Keratinocyte (primary cell): ENCODE results near the gene IGFBP3. TPM values are rescaled to one million over a fixed set of nuclear protein-coding genes. Genes with fewer than 3 reads are reported as not detected.
A peak's percentile ranks its signal among the peaks of the same experiment; 100 is the strongest.

Experiments
- DNase-seq: peaks from one replicate; pipeline ENCODE4 v3.0.0-alpha.2; 2011; ENCODE audit warnings: low read depth, missing footprints, low spot score
- FAIRE-seq: peaks from 2 replicates; lab custom pipeline; 2011; peaks lifted over from hg19 to GRCh38; lab: Jason Lieb, UNC
- H2AFZ ChIP-seq: 2 replicates; pipeline ENCODE4 v1.6.0; 2012; ENCODE audit warnings: low read length, control low read depth, inconsistent platforms; ENCODE audit not compliant: control insufficient read depth
- H3K27ac ChIP-seq: 2 replicates; pipeline ENCODE4 v1.5.1; 2011; ENCODE audit warnings: low read length; ENCODE audit not compliant: control insufficient read depth, insufficient read depth
- H3K27me3 ChIP-seq: 3 replicates; pipeline ENCODE4 v1.6.0; 2011; ENCODE audit warnings: low read length; ENCODE audit not compliant: control insufficient read depth, insufficient read depth; ENCODE audit errors: extremely low read depth
- H3K36me3 ChIP-seq, 2 experiments: 2 replicates in 1 of 2; 3 replicates in 1 of 2; pipeline ENCODE4 v1.5.1; 2011; ENCODE audit warnings: low read length in 2 of 2, mild to moderate bottlenecking in 1 of 2; ENCODE audit not compliant: control insufficient read depth in 2 of 2, insufficient read depth in 2 of 2; ENCODE audit errors: extremely low read depth in 1 of 2
- H3K4me1 ChIP-seq: 3 replicates; pipeline ENCODE4 v1.5.1; 2011; ENCODE audit warnings: low read length; ENCODE audit not compliant: control insufficient read depth, insufficient read depth; ENCODE audit errors: extremely low read depth
- H3K4me2 ChIP-seq: 3 replicates; pipeline ENCODE4 v1.6.0; 2011; ENCODE audit warnings: low read depth, low read length; ENCODE audit not compliant: control insufficient read depth, insufficient read depth; ENCODE audit errors: extremely low read depth
- H3K4me3 ChIP-seq, 3 experiments: fragments of 200-600 bp in 1 of 3; sonication (generic) in 1 of 3; 2 replicates in 2 of 3; 3 replicates in 1 of 3; pipeline ENCODE4 v1.5.1; 2011 to 2016; ENCODE audit warnings: low read length in 3 of 3, mild to moderate bottlenecking in 3 of 3, control low read depth in 2 of 3, inconsistent platforms in 1 of 3, low read depth in 1 of 3, mixed read lengths in 1 of 3, mixed run types in 1 of 3, moderate library complexity in 1 of 3; ENCODE audit not compliant: control insufficient read depth in 2 of 3, insufficient read depth in 2 of 3; ENCODE audit errors: extremely low read depth in 1 of 3
- H3K79me2 ChIP-seq: 2 replicates; pipeline ENCODE4 v1.6.0; 2012; ENCODE audit warnings: low read length; ENCODE audit not compliant: control insufficient read depth, insufficient read depth
- H3K9ac ChIP-seq: 3 replicates; pipeline ENCODE4 v1.6.0; 2011; ENCODE audit warnings: low read length; ENCODE audit not compliant: control insufficient read depth, insufficient read depth; ENCODE audit errors: extremely low read depth
- H3K9me1 ChIP-seq: 3 replicates; pipeline ENCODE4 v1.6.0; 2011; ENCODE audit warnings: low read length; ENCODE audit not compliant: control insufficient read depth, insufficient read depth; ENCODE audit errors: extremely low read depth
- H3K9me3 ChIP-seq: 2 replicates; pipeline ENCODE4 v1.5.1; 2012; ENCODE audit warnings: low read depth, low read length; ENCODE audit not compliant: control insufficient read depth
- H4K20me1 ChIP-seq: 3 replicates; pipeline ENCODE4 v1.6.0; 2011; ENCODE audit warnings: low read length; ENCODE audit not compliant: control insufficient read depth, insufficient read depth; ENCODE audit errors: extremely low read depth
- EZH2 ChIP-seq: IDR thresholded peaks from one replicate; pipeline ENCODE4 v1.6.1; 2012; ENCODE audit warnings: inconsistent platforms, mild to moderate bottlenecking, low read length, moderate library complexity
- dilution Hi-C: fragments of 300-500 bp; cut with MboI; formaldehyde crosslinking; loops from one replicate; pipeline ENCODE4 v1.7.0; 2020; ENCODE audit warnings: low sequenced_read_pairs; ENCODE audit not compliant: extremely low pct_ligation_motif_present
- polyA plus RNA-seq, 5 experiments: library from polyadenylated mRNA; depleted of rRNA in 3 of 5; stranded (reverse) in 3 of 5; stranded (forward) in 1 of 5; unstranded in 1 of 5; fragments of >200 nt; gene quantifications; 1 replicate in 1 of 5; 2 replicates in 3 of 5; 3 replicates in 1 of 5; pipeline versions ENCODE4 v1.2.1 to v1.2.3, GENCODE V29; 2011 to 2012; ENCODE audit warnings: missing spikeins in 2 of 5, low read depth in 1 of 5, low replicate concordance in 1 of 5
- TF ChIP-seq, protein P1 (sequence below), 3 experiments: IDR thresholded peaks in 1 of 3; conservative IDR thresholded peaks in 1 of 3; optimal IDR thresholded peaks in 1 of 3; 2 replicates in 2 of 3; 3 replicates in 1 of 3; pipeline versions ENCODE3 to v1.5.1; 2011; ENCODE audit warnings: low read length in 3 of 3, mild to moderate bottlenecking in 3 of 3, moderate library complexity in 2 of 3, control low read depth in 1 of 3, inconsistent platforms in 1 of 3; ENCODE audit not compliant: insufficient read depth in 2 of 3; ENCODE audit errors: extremely low read depth in 1 of 3

The IGFBP3 gene
- polyA plus RNA-seq, 1 donor (not counting 4 experiments of a cell fraction or from before 2014, with no cell fraction given), result 14.0 TPM

GRCh38 chr7:45888185-45888992 lies 32.7 kb downstream of the IGFBP3 start, which contains the start of gene IGFBP1:
IGFBP1 (plus strand) TSS chr7:45888488; CDS start chr7:45888653, 165 bp downstream.
- peak; percentile 63 for TF ChIP-seq EZH2
- TF ChIP-seq, protein P1, sequence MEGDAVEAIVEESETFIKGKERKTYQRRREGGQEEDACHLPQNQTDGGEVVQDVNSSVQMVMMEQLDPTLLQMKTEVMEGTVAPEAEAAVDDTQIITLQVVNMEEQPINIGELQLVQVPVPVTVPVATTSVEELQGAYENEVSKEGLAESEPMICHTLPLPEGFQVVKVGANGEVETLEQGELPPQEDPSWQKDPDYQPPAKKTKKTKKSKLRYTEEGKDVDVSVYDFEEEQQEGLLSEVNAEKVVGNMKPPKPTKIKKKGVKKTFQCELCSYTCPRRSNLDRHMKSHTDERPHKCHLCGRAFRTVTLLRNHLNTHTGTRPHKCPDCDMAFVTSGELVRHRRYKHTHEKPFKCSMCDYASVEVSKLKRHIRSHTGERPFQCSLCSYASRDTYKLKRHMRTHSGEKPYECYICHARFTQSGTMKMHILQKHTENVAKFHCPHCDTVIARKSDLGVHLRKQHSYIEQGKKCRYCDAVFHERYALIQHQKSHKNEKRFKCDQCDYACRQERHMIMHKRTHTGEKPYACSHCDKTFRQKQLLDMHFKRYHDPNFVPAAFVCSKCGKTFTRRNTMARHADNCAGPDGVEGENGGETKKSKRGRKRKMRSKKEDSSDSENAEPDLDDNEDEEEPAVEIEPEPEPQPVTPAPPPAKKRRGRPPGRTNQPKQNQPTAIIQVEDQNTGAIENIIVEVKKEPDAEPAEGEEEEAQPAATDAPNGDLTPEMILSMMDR (optimal IDR thresholded peaks at IDR 0.05 in 1 of 3, IDR thresholded peaks at IDR 0.05 in 1 of 3, conservative IDR thresholded peaks at IDR 0.05 in 1 of 3; ENCODE audit: extremely low read depth in 1 of 3, insufficient read depth in 2 of 3, low read length in 3 of 3), result no peak
- H3K27me3 ChIP-seq, result peaks cover 20% of the 10 kb centered on the region

DNA sequence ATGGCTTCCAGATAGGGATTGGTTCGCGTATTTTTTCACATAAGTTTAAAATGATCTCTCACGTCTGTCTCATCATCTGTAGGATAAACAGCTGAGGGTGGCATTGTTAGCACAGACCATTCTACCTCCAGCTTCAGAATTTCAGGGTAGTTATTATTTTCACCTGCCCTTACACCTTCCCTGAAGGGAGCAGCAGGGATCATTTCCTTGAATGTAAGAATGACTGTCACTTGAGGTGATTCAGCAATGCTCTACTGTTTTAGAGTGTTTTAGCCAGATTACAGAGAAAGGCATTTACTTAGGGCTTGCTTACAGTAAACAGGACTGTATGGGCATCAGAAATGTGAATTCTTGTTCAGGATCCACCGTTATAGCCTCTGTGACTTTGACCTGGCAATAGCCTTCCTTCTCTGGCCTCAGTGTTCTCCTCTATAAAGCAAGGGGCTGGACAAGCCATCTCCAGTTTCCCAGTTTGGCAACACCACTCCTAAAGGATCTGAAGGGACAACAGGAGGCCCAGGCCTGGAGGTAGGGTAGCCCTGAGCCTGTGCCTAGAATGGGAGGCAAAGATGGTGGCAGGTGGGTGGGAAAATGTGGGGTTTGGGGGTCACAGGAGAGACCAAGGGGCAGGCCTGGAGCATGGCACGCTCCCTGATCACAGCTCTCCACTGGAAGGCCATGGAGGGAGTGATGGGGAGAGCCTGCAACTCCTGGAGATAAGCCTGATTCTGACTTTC lies 34.0 kb downstream of the IGFBP3 start:
- no peak overlapping the region for H2AFZ ChIP-seq
- H3K79me2 ChIP-seq, result no peaks in the 10 kb centered on the region
- FAIRE-seq, result no peak
- dilution Hi-C loops, result no loop called here
- H3K9ac ChIP-seq, result no peak overlapping the region
- TF ChIP-seq, protein P1 (optimal IDR thresholded peaks at IDR 0.05 in 1 of 3, IDR thresholded peaks at IDR 0.05 in 1 of 3, conservative IDR thresholded peaks at IDR 0.05 in 1 of 3; ENCODE audit: extremely low read depth in 1 of 3, insufficient read depth in 2 of 3, low read length in 3 of 3), result no peak
- no peak for TF ChIP-seq EZH2
- H3K36me3 ChIP-seq, result no peaks in the 10 kb centered on the region
- H3K9me3 ChIP-seq, result no peaks in the 10 kb centered on the region
- DNase-seq, result no peak
- no peak overlapping the region for H3K27ac ChIP-seq
- H4K20me1 ChIP-seq, result no peaks in the 10 kb centered on the region
- H3K4me1 ChIP-seq, result peaks cover 5% of the 10 kb centered on the region
- H3K4me2 ChIP-seq, result no peak overlapping the region
- H3K27me3 ChIP-seq, result peaks cover 18% of the 10 kb centered on the region
- no peaks in the 10 kb centered on the region for H3K9me1 ChIP-seq
- H3K4me3 ChIP-seq, result no peak overlapping the region

More at GRCh38 chr7:45888185-45888992, 32.7 kb downstream of the IGFBP3 start, which contains the start of gene IGFBP1:
- no peaks in the 10 kb centered on the region for H3K79me2 ChIP-seq
- no peaks in the 10 kb centered on the region for H3K9me3 ChIP-seq
- peak within 1 kb of the TSS; percentile 72 for H3K4me2 ChIP-seq
- H4K20me1 ChIP-seq, result no peaks in the 10 kb centered on the region
- peak within 1 kb of the TSS; percentile 75 for H2AFZ ChIP-seq
- FAIRE-seq (no peak), DNase-seq (no peak)
- H3K27ac ChIP-seq, result no peak within 1 kb of the TSS
- H3K36me3 ChIP-seq, result no peaks in the 10 kb centered on the region
- dilution Hi-C loops, result no loop called here
- H3K4me3 ChIP-seq, result peak within 1 kb of the TSS; percentile 31 to 40 (median 38)
- peaks cover 5% of the 10 kb centered on the region for H3K4me1 ChIP-seq
- no peak within 1 kb of the TSS for H3K9ac ChIP-seq
- no peaks in the 10 kb centered on the region for H3K9me1 ChIP-seq
